ENCODE results near the gene NR6A1.

DNA sequence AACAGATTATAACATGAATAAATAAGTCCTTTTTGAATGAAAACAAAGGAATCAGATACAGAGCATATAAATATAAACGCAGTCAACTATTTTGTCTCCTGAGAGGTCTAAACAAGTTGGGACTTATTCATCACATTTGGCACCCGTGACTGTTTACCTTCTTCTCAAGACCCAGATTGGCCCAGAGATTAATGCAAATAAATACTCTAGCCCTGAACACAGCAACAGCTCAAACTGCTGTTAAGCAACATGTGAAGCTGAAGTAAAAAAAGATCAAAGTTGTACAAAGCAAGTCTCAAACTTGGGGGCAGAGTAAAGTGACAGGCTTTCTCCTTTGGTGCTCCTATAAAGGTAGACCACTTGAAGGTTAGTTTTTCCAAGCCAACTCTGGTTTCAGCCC lies 168.9 kb downstream of the NR6A1 start:
- no peak for TF ChIP-seq CTCF (conservative IDR thresholded peaks at IDR 0.05 in 1 of 2, IDR thresholded peaks at IDR 0.05 in 1 of 2; ENCODE audit: extremely low read depth in 1 of 2, insufficient read depth in 1 of 2, low read depth in 1 of 2, low read length in 2 of 2)
- no peak for TF ChIP-seq EZH2 (IDR thresholded peaks at IDR 0.05; ENCODE audit: borderline replicate concordance, low read length)

Measured in mammary epithelial cell (primary cell).